H9 (cell line): ENCODE measurements around the gene PCDHGA3. TPM values are rescaled to one million over a fixed set of nuclear protein-coding genes. Genes with fewer than 3 reads are reported as not detected.
"Not testable (repeated sequence)": the region's sequence is repeated elsewhere in the genome, so short reads cannot be mapped to it uniquely, and the experiment has no call there.

Experiments used
- DNase-seq: peaks from one replicate; pipeline ENCODE4 v3.0.0-alpha.2; 2017
- H2AFZ ChIP-seq: one replicate; pipeline ENCODE4 v1.6.1; 2013; ENCODE audit warnings: mild to moderate bottlenecking, low read length, control low read depth, moderate library complexity
- H2AK5ac ChIP-seq: 2 replicates; pipeline ENCODE4 v1.6.1; 2013; ENCODE audit warnings: low read length, control low read depth, mixed read lengths; ENCODE audit not compliant: insufficient read length
- H2BK120ac ChIP-seq: one replicate; pipeline ENCODE4 v1.6.1; 2013; ENCODE audit warnings: low read depth, mild to moderate bottlenecking, low read length, control low read depth, inconsistent platforms; ENCODE audit not compliant: poor library complexity, severe bottlenecking
- H2BK12ac ChIP-seq: 2 replicates; pipeline ENCODE4 v1.6.1; 2013; ENCODE audit warnings: low read length, control low read depth, mixed read lengths, low read depth; ENCODE audit not compliant: insufficient read length
- H2BK15ac ChIP-seq: 2 replicates; pipeline ENCODE4 v1.6.1; 2013; ENCODE audit warnings: low read depth, low read length, control low read depth
- H2BK20ac ChIP-seq: one replicate; pipeline ENCODE4 v1.6.1; 2013; ENCODE audit warnings: low read depth, mild to moderate bottlenecking, low read length, control low read depth, inconsistent platforms; ENCODE audit not compliant: poor library complexity, severe bottlenecking
- H2BK5ac ChIP-seq: 2 replicates; pipeline ENCODE4 v1.6.1; 2013; ENCODE audit warnings: low read length, control low read depth, mixed read lengths; ENCODE audit not compliant: insufficient read length
- H3K14ac ChIP-seq: 2 replicates; pipeline ENCODE4 v1.6.1; 2013; ENCODE audit warnings: low read length, control low read depth; ENCODE audit not compliant: insufficient read depth
- H3K18ac ChIP-seq: 2 replicates; pipeline ENCODE4 v1.6.1; 2013; ENCODE audit warnings: low read depth, mild to moderate bottlenecking, mixed read lengths, low read length, control low read depth; ENCODE audit not compliant: insufficient read length
- H3K23ac ChIP-seq: 2 replicates; pipeline ENCODE4 v1.6.1; 2013; ENCODE audit warnings: low read length, control low read depth, mixed read lengths, low read depth; ENCODE audit not compliant: insufficient read length
- H3K23me2 ChIP-seq: 2 replicates; pipeline ENCODE4 v1.6.1; 2013; ENCODE audit warnings: low read depth, mild to moderate bottlenecking, mixed read lengths, low read length, control low read depth; ENCODE audit not compliant: insufficient read length, poor library complexity, severe bottlenecking
- H3K27ac ChIP-seq: 2 replicates; pipeline ENCODE4 v1.5.1; 2013; ENCODE audit warnings: low read length, control low read depth, mixed read lengths, low read depth; ENCODE audit not compliant: insufficient read length
- H3K27me3 ChIP-seq: 2 replicates; pipeline ENCODE4 v1.6.1; 2013; ENCODE audit warnings: low read length, control low read depth, inconsistent platforms; ENCODE audit not compliant: insufficient read depth
- H3K4ac ChIP-seq: 2 replicates; pipeline ENCODE4 v1.6.1; 2013; ENCODE audit warnings: low read depth, mild to moderate bottlenecking, control low read depth, inconsistent platforms, low read length, moderate library complexity
- H3K4me1 ChIP-seq: 2 replicates; pipeline ENCODE4 v1.6.1; 2013; ENCODE audit warnings: low read length, control low read depth, inconsistent platforms; ENCODE audit not compliant: insufficient read depth
- H3K4me2 ChIP-seq: 2 replicates; pipeline ENCODE4 v1.6.1; 2013; ENCODE audit warnings: low read length, control low read depth, mixed read lengths; ENCODE audit not compliant: insufficient read length, insufficient read depth
- H3K56ac ChIP-seq: 2 replicates; pipeline ENCODE4 v1.6.1; 2013; ENCODE audit warnings: low read depth, mild to moderate bottlenecking, mixed read lengths, low read length, control low read depth; ENCODE audit not compliant: insufficient read length
- H3K79me1 ChIP-seq: 2 replicates; pipeline ENCODE4 v1.6.1; 2013; ENCODE audit warnings: low read depth, mild to moderate bottlenecking, moderate library complexity, low read length, control low read depth, inconsistent platforms; ENCODE audit not compliant: insufficient read depth, poor library complexity, severe bottlenecking
- H3K79me2 ChIP-seq: 2 replicates; pipeline ENCODE4 v1.6.1; 2013; ENCODE audit warnings: low read length, control low read depth, inconsistent platforms; ENCODE audit not compliant: insufficient read depth
- H3K9ac ChIP-seq: 2 replicates; pipeline ENCODE4 v1.6.1; 2013; ENCODE audit warnings: low read length, control low read depth, mixed read lengths; ENCODE audit not compliant: insufficient read length; ENCODE audit errors: extremely low read depth
- H3K9me3 ChIP-seq: one replicate; pipeline ENCODE4 v1.6.1; 2013; ENCODE audit warnings: low read depth, low read length, inconsistent platforms; ENCODE audit not compliant: control insufficient read depth
- H3T11ph ChIP-seq: one replicate; pipeline ENCODE4 v1.6.1; 2013; ENCODE audit warnings: mild to moderate bottlenecking, low read length, control low read depth, inconsistent platforms
- H4K20me1 ChIP-seq: one replicate; pipeline ENCODE4 v1.6.1; 2013; ENCODE audit not compliant: control insufficient read depth, insufficient read length, insufficient read depth
- H4K5ac ChIP-seq: 2 replicates; pipeline ENCODE4 v1.6.1; 2013; ENCODE audit warnings: low read depth, mild to moderate bottlenecking, mixed read lengths, low read length, control low read depth; ENCODE audit not compliant: insufficient read length
- H4K8ac ChIP-seq: replicated peaks from 2 replicates; pipeline ENCODE4 v1.6.1; 2013; ENCODE audit warnings: low read length, control low read depth, mixed read lengths, low read depth; ENCODE audit not compliant: insufficient read length
- H4K91ac ChIP-seq: 2 replicates; pipeline ENCODE4 v1.6.1; 2013; ENCODE audit warnings: low read depth, mild to moderate bottlenecking, moderate library complexity, mixed read lengths, low read length, control low read depth; ENCODE audit not compliant: insufficient read length
- H3K27ac Mint-ChIP-seq, 3 experiments: 2 replicates in 2 of 3; 3 replicates in 1 of 3; pipeline ENCODE4 v1.8.0; 2020 to 2021; ENCODE audit warnings: mixed read lengths in 3 of 3, mild to moderate bottlenecking in 1 of 3, moderate library complexity in 1 of 3
- H3K27me3 Mint-ChIP-seq: 2 replicates; pipeline ENCODE4 v1.8.0; 2021; ENCODE audit warnings: low read depth, mild to moderate bottlenecking, moderate library complexity, mixed read lengths
- H3K36me3 Mint-ChIP-seq, 3 experiments: 2 replicates in 2 of 3; 3 replicates in 1 of 3; pipeline ENCODE4 v1.8.0; 2020 to 2021; ENCODE audit warnings: low read depth in 3 of 3, mixed read lengths in 3 of 3; ENCODE audit not compliant: insufficient read depth in 1 of 3
- H3K4me1 Mint-ChIP-seq, 2 experiments: 2 replicates each; pipeline ENCODE4 v1.8.0; 2020; ENCODE audit warnings: mixed read lengths in 2 of 2
- H3K4me3 Mint-ChIP-seq, 2 experiments: 2 replicates in 1 of 2; 3 replicates in 1 of 2; pipeline ENCODE4 v1.8.0; 2020 to 2021; ENCODE audit warnings: mild to moderate bottlenecking in 2 of 2, mixed read lengths in 2 of 2, moderate library complexity in 1 of 2
- H3K9me3 Mint-ChIP-seq, 2 experiments: 2 replicates in 1 of 2; 3 replicates in 1 of 2; pipeline ENCODE4 v1.8.0; 2020; ENCODE audit warnings: mild to moderate bottlenecking in 2 of 2, mixed read lengths in 2 of 2, moderate library complexity in 1 of 2
- CTCF ChIP-seq: fragments of 200-600 bp; sonication (generic); conservative IDR thresholded peaks from 3 replicates; pipeline ENCODE4 v1.8.0; 2021; ENCODE audit warnings: antibody characterized with exemption, mild to moderate bottlenecking
- WGBS: extraction: QIAGEN DNeasy Blood & Tissue Kit; methylation state at CpG from one replicate; pipeline ENCODE4 v1.1.7; 2013; ENCODE audit warnings: missing lambda C conversion rate, low lambda C conversion rate, mixed read lengths; ENCODE audit not compliant: insufficient read length; ENCODE audit errors: extremely low coverage; 5-methylcytosine and 5-hydroxymethylcytosine counted together
- total RNA-seq: library from RNA; stranded (reverse); gene quantifications from 2 replicates; pipeline ENCODE4 v1.2.1, GENCODE V29; 2021

The PCDHGA3 gene
- total RNA-seq, 1 experiment from 2014 or later, result 0.94 TPM

GRCh38 chr5:141393267-141393666 lies 49.6 kb downstream of the PCDHGA3 start:
- H3K18ac ChIP-seq, result no peak overlapping the region
- H3K79me1 ChIP-seq, result no peaks in the 10 kb centered on the region
- H3K9ac ChIP-seq, result no peak overlapping the region
- H3K4me2 ChIP-seq, result no peak overlapping the region
- H3T11ph ChIP-seq, result no peak overlapping the region
- no peak overlapping the region for H2BK120ac ChIP-seq
- H4K8ac ChIP-seq, result no peak overlapping the region
- 0 out of 2 replicates have a peak, but pooled peaks cover 2% of the 10 kb centered on the region for H3K4me1 ChIP-seq
- H3K9me3 Mint-ChIP-seq, result peaks cover 60 to 76% of the 10 kb centered on the region in 2 experiments
- DNase-seq, result no peak
- no peak overlapping the region for H2BK15ac ChIP-seq
- H4K5ac ChIP-seq, result no peak overlapping the region
- H3K4me1 Mint-ChIP-seq, result no peaks in the 10 kb centered on the region
- peaks cover 50% of the 10 kb centered on the region for H3K9me3 ChIP-seq
- H2AK5ac ChIP-seq, result no peak overlapping the region
- no peak overlapping the region for H3K27ac Mint-ChIP-seq
- no peak overlapping the region for H3K14ac ChIP-seq
- H3K4ac ChIP-seq, result no peak overlapping the region
- no peak overlapping the region for H2BK5ac ChIP-seq
- H3K23ac ChIP-seq, result no peak overlapping the region
- no peaks in the 10 kb centered on the region for H3K79me2 ChIP-seq
- H3K36me3 Mint-ChIP-seq, result peaks cover 29 to 61% (median 54%) of the 10 kb centered on the region in 3 experiments
- no peak overlapping the region for H2BK20ac ChIP-seq
- H3K27me3 Mint-ChIP-seq, result peaks cover 9% of the 10 kb centered on the region
- no CpG with 5 or more reads among the region's 21 CpGs for WGBS
- no peak overlapping the region for H2AFZ ChIP-seq
- no peaks in the 10 kb centered on the region for H3K23me2 ChIP-seq
- H3K27me3 ChIP-seq, result no peaks in the 10 kb centered on the region
- H2BK12ac ChIP-seq, result no peak overlapping the region
- H3K27ac ChIP-seq, result no peak overlapping the region
- H3K4me3 Mint-ChIP-seq, result no peak overlapping the region
- H4K91ac ChIP-seq, result no peak overlapping the region
- H4K20me1 ChIP-seq, result no peaks in the 10 kb centered on the region
- H3K56ac ChIP-seq, result no peak overlapping the region
- no peak for TF ChIP-seq CTCF

- not testable (repeated sequence) for H4K20me1 ChIP-seq, H2BK15ac ChIP-seq, H3K4ac ChIP-seq, H3K18ac ChIP-seq, H3K27me3 ChIP-seq, DNase-seq, H3K27me3 Mint-ChIP-seq, H3K27ac Mint-ChIP-seq, H4K5ac ChIP-seq, H2BK120ac ChIP-seq, H3K23me2 ChIP-seq, H2BK20ac ChIP-seq, H3K4me1 ChIP-seq, H3K4me1 Mint-ChIP-seq, H2AFZ ChIP-seq, H2AK5ac ChIP-seq, H3K79me2 ChIP-seq, H3K4me3 Mint-ChIP-seq, H2BK12ac ChIP-seq, H3K14ac ChIP-seq, H3K23ac ChIP-seq, H3K27ac ChIP-seq, H4K91ac ChIP-seq, H3K79me1 ChIP-seq, H4K8ac ChIP-seq, H3K56ac ChIP-seq, H3T11ph ChIP-seq, H3K4me2 ChIP-seq, H3K9ac ChIP-seq, H2BK5ac ChIP-seq
- peaks cover 32 to 58% (median 56%) of the 10 kb centered on the region in 3 experiments for H3K36me3 Mint-ChIP-seq
- H3K9me3 Mint-ChIP-seq, result peaks cover 63 to 73% of the 10 kb centered on the region in 2 experiments
- H3K9me3 ChIP-seq, result peaks cover 47% of the 10 kb centered on the region
- no CpG with 5 or more reads among the region's 53 CpGs for WGBS
Observed at GRCh38 chr5:141394401-141395187, 51.0 kb downstream of the PCDHGA3 start.
